HepG2 (cell line): ENCODE data around the gene DNAJB2. TPM values are rescaled to one million over a fixed set of nuclear protein-coding genes. Genes with fewer than 3 reads are reported as not detected.
A peak's percentile ranks its signal among the peaks of the same experiment; 100 is the strongest.

Source experiments
- BRD4 ChIP-seq: sonication (generic); formaldehyde crosslinking; IDR thresholded peaks from 2 replicates; pipeline ENCODE4 v1.4.0; 2020; ENCODE audit warnings: missing genetic modification reagents
- CBX5 ChIP-seq: sonication (generic); formaldehyde crosslinking; IDR thresholded peaks from 2 replicates; pipeline ENCODE4 v1.4.0; 2020; ENCODE audit warnings: missing genetic modification reagents, borderline replicate concordance
- CREB1 ChIP-seq, 2 experiments: fragments of 450-650 bp in 1 of 2; IDR thresholded peaks; 2 replicates each; pipeline ENCODE4 v1.6.1; 2016 to 2017; ENCODE audit warnings: control low read depth in 1 of 2, mild to moderate bottlenecking in 1 of 2, missing compliant biosample characterization in 1 of 2, missing genetic modification characterization in 1 of 2
- ETV5 ChIP-seq: IDR thresholded peaks from 2 replicates; pipeline ENCODE4 v1.6.1; 2018; ENCODE audit warnings: missing biosample characterization, missing genetic modification reagents, inconsistent platforms, borderline replicate concordance
- HDAC1 ChIP-seq: sonication (generic); formaldehyde crosslinking; IDR thresholded peaks from 2 replicates; pipeline ENCODE4 v1.5.1; 2020; ENCODE audit warnings: mild to moderate bottlenecking, missing genetic modification reagents
- HES4 ChIP-seq: sonication (generic); formaldehyde crosslinking; IDR thresholded peaks from 2 replicates; pipeline ENCODE4 v1.9.0; 2021; ENCODE audit warnings: mild to moderate bottlenecking, missing genetic modification reagents, borderline replicate concordance
- NR2F2 ChIP-seq: IDR thresholded peaks from 2 replicates; pipeline ENCODE4 v1.6.1; 2012; ENCODE audit warnings: low read depth, inconsistent platforms, borderline replicate concordance
- PHF5A ChIP-seq: IDR thresholded peaks from one replicate; pipeline ENCODE4 v1.6.1; 2018; ENCODE audit warnings: low read depth, missing genetic modification reagents; ENCODE audit not compliant: unreplicated experiment
- PPARG ChIP-seq: conservative IDR thresholded peaks from 2 replicates; pipeline ENCODE4 v1.6.1; 2016; ENCODE audit warnings: missing biosample characterization, missing genetic modification reagents
- RFX1 ChIP-seq: fragments of 450-650 bp; IDR thresholded peaks from 2 replicates; pipeline ENCODE4 v1.6.1; 2017
- ZFP62 ChIP-seq: sonication (generic); formaldehyde crosslinking; IDR thresholded peaks from 2 replicates; pipeline ENCODE4 v1.4.0; 2020; ENCODE audit warnings: missing genetic modification reagents
- ZNF451 ChIP-seq: sonication (generic); formaldehyde crosslinking; IDR thresholded peaks from 2 replicates; pipeline ENCODE4 v1.5.0; 2020; ENCODE audit warnings: mild to moderate bottlenecking, missing genetic modification reagents
- polyA plus RNA-seq, 8 experiments: library from polyadenylated mRNA; depleted of rRNA in 3 of 8; stranded (reverse) in 7 of 8; unstranded in 1 of 8; fragments of >200 nt; fragmentation: Illumina TruSeq in 4 of 8; extraction: Trizol in 4 of 8; gene quantifications; 2 replicates each; pipeline versions ENCODE4 v1.2.1 to v1.2.3, GENCODE V29; 2011 to 2016; ENCODE audit warnings: low read depth in 4 of 8, missing spikeins in 1 of 8, mixed read lengths in 1 of 8; ENCODE audit not compliant: insufficient read depth in 1 of 8
- total RNA-seq, 5 experiments: library from RNA; depleted of rRNA; stranded (reverse); fragments of >200 nt; fragmentation: Illumina TruSeq; extraction: Trizol; gene quantifications; 2 replicates each; pipeline ENCODE4 v1.2.3, GENCODE V29; 2016; ENCODE audit warnings: low read depth in 1 of 5
- TF ChIP-seq, protein P1 (sequence below): sonication (generic); formaldehyde crosslinking; IDR thresholded peaks from 2 replicates; pipeline ENCODE4 v1.5.0; 2020; ENCODE audit warnings: mild to moderate bottlenecking, missing genetic modification reagents
- TF ChIP-seq, protein P2 (sequence below): sonication (generic); formaldehyde crosslinking; IDR thresholded peaks from 2 replicates; pipeline ENCODE4 v1.5.0; 2020; ENCODE audit warnings: mild to moderate bottlenecking, missing genetic modification reagents
- TF ChIP-seq, protein P3 (sequence below): sonication (generic); formaldehyde crosslinking; IDR thresholded peaks from 2 replicates; pipeline ENCODE4 v1.4.0; 2020; ENCODE audit warnings: mild to moderate bottlenecking, missing genetic modification reagents, borderline replicate concordance
- TF ChIP-seq, protein P4 (sequence below): sonication (generic); formaldehyde crosslinking; IDR thresholded peaks from 2 replicates; pipeline ENCODE4 v1.8.1; 2023; ENCODE audit warnings: missing genetic modification reagents, mild to moderate bottlenecking, borderline replicate concordance
- TF ChIP-seq, protein P5 (sequence below): IDR thresholded peaks from 2 replicates; pipeline ENCODE4 v1.6.1; 2016; ENCODE audit warnings: mild to moderate bottlenecking, missing biosample characterization, missing genetic modification reagents

The DNAJB2 gene
- total and polyA plus RNA-seq, 2 of the 13 experiments (the other 11 are each of a cell fraction or from before 2014, with no cell fraction given) = 21.3 to 31.1 TPM

DNA sequence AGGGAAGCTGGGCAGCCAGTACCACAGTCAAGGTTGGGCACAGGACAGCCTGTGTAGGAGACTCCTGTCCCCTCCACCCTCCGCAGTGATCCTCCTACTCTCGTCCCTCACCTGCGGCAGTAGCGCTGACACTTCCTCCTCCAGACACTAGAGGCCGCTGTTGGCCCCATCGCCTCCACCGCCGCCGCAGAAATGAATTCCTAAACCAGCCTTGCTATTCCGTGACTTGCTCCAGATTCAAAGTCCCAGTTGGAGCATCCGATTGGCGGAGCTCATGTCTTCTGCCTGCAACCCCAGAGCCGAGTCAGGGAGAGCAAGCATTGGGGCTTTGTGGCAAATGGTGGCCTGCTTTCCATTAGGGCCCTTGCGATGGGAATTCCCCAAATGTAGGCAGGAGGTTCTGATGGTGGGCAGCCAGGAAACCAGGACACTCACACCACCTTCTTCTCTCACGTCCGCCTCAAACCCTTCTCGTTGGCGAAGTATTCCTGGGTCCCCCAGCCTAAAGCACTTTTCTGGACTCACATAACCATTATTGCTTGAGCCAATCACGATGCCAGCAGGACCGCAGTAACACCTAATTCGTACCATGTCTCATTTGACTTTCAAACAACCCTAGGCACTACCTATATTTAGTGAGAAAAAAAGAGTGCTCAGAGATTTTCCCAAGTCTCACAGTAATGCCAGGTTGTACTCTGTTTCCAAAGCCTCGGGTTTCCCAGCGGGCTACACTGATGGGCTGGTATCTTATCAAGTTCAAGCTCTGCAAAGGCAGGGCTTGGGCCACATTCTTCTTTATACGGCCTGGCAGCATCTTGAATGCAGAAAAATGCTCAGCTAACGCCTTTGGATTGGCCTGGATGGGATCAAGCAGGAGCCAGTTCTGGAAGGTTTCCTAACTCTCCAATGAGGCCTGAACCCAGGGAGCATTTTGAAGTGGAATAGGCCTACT lies 1.2 kb upstream of the DNAJB2 start (continued):
- TF ChIP-seq, protein P1, sequence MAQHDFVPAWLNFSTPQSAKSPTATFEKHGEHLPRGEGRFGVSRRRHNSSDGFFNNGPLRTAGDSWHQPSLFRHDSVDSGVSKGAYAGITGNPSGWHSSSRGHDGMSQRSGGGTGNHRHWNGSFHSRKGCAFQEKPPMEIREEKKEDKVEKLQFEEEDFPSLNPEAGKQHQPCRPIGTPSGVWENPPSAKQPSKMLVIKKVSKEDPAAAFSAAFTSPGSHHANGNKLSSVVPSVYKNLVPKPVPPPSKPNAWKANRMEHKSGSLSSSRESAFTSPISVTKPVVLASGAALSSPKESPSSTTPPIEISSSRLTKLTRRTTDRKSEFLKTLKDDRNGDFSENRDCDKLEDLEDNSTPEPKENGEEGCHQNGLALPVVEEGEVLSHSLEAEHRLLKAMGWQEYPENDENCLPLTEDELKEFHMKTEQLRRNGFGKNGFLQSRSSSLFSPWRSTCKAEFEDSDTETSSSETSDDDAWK (CRISPR knock-in tag) = no peak
- no peak for TF ChIP-seq CREB1 (IDR thresholded peaks at IDR 0.05)
- TF ChIP-seq CREB1 (CRISPR knock-in tag; IDR thresholded peaks at IDR 0.05) = 0 out of 2 replicates have a peak, but pooled peaks have one; percentile 6
- TF ChIP-seq, protein P2, sequence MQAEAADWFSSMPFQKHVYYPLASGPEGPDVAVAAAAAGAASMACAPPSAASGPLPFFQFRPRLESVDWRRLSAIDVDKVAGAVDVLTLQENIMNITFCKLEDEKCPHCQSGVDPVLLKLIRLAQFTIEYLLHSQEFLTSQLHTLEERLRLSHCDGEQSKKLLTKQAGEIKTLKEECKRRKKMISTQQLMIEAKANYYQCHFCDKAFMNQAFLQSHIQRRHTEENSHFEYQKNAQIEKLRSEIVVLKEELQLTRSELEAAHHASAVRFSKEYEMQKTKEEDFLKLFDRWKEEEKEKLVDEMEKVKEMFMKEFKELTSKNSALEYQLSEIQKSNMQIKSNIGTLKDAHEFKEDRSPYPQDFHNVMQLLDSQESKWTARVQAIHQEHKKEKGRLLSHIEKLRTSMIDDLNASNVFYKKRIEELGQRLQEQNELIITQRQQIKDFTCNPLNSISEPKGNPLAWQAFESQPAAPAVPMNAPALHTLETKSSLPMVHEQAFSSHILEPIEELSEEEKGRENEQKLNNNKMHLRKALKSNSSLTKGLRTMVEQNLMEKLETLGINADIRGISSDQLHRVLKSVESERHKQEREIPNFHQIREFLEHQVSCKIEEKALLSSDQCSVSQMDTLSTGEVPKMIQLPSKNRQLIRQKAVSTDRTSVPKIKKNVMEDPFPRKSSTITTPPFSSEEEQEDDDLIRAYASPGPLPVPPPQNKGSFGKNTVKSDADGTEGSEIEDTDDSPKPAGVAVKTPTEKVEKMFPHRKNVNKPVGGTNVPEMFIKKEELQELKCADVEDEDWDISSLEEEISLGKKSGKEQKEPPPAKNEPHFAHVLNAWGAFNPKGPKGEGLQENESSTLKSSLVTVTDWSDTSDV (CRISPR knock-in tag) = no peak
- TF ChIP-seq RFX1 = no peak
- TF ChIP-seq BRD4 (CRISPR knock-in tag) = no peak
- no peak for TF ChIP-seq HES4
- TF ChIP-seq PPARG (CRISPR knock-in tag) = 0 out of 2 replicates have a peak, but pooled peaks have one; percentile 37
- no peak for TF ChIP-seq ETV5 (CRISPR knock-in tag)
- no peak for TF ChIP-seq ZFP62
- peak; percentile 74; the same call in 1 of the 2 replicates for TF ChIP-seq CBX5 (CRISPR knock-in tag)
- TF ChIP-seq, protein P3, sequence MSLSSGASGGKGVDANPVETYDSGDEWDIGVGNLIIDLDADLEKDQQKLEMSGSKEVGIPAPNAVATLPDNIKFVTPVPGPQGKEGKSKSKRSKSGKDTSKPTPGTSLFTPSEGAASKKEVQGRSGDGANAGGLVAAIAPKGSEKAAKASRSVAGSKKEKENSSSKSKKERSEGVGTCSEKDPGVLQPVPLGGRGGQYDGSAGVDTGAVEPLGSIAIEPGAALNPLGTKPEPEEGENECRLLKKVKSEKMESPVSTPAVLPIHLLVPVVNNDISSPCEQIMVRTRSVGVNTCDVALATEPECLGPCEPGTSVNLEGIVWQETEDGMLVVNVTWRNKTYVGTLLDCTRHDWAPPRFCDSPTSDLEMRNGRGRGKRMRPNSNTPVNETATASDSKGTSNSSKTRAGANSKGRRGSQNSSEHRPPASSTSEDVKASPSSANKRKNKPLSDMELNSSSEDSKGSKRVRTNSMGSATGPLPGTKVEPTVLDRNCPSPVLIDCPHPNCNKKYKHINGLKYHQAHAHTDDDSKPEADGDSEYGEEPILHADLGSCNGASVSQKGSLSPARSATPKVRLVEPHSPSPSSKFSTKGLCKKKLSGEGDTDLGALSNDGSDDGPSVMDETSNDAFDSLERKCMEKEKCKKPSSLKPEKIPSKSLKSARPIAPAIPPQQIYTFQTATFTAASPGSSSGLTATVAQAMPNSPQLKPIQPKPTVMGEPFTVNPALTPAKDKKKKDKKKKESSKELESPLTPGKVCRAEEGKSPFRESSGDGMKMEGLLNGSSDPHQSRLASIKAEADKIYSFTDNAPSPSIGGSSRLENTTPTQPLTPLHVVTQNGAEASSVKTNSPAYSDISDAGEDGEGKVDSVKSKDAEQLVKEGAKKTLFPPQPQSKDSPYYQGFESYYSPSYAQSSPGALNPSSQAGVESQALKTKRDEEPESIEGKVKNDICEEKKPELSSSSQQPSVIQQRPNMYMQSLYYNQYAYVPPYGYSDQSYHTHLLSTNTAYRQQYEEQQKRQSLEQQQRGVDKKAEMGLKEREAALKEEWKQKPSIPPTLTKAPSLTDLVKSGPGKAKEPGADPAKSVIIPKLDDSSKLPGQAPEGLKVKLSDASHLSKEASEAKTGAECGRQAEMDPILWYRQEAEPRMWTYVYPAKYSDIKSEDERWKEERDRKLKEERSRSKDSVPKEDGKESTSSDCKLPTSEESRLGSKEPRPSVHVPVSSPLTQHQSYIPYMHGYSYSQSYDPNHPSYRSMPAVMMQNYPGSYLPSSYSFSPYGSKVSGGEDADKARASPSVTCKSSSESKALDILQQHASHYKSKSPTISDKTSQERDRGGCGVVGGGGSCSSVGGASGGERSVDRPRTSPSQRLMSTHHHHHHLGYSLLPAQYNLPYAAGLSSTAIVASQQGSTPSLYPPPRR = no peak; the same call in 1 of the 2 replicates
- TF ChIP-seq HDAC1 (CRISPR knock-in tag) = no peak
- TF ChIP-seq, protein P4, sequence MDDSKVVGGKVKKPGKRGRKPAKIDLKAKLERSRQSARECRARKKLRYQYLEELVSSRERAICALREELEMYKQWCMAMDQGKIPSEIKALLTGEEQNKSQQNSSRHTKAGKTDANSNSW = no peak
- TF ChIP-seq, protein P5, sequence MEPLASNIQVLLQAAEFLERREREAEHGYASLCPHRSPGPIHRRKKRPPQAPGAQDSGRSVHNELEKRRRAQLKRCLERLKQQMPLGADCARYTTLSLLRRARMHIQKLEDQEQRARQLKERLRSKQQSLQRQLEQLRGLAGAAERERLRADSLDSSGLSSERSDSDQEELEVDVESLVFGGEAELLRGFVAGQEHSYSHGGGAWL (CRISPR knock-in tag) = no peak
- no peak for TF ChIP-seq NR2F2
- TF ChIP-seq PHF5A (CRISPR knock-in tag) = peak; percentile 64
- no peak for TF ChIP-seq ZNF451 (CRISPR knock-in tag)
